ENCODE measurements around the gene CHRNA4. TPM values are rescaled to one million over a fixed set of nuclear protein-coding genes. Genes with fewer than 3 reads are reported as not detected.

The CHRNA4 gene
- polyA plus RNA-seq, 1 experiment, result not detected

- H3K27ac ChIP-seq (ENCODE audit: low read depth, low read length), result no peak overlapping the region
- no peak for TF ChIP-seq CTCF (IDR thresholded peaks at IDR 0.05; ENCODE audit: low read depth, low read length)
- DNase-seq (ENCODE audit: low read depth, low spot score), result no peak
- peaks cover 29% of the 10 kb centered on the region; the same call in 1 of the 2 replicates for H3K9me3 ChIP-seq (ENCODE audit: control insufficient read depth, insufficient read depth, low read length)
- H3K27me3 ChIP-seq (ENCODE audit: control insufficient read depth, insufficient read depth, low read length), result no peaks in the 10 kb centered on the region
- ChIA-PET POLR2A (no interaction called here), CTCF (no interaction called here)
- H3K4me3 ChIP-seq (ENCODE audit: low read depth, low read length), result no peak overlapping the region
These were observed 43.3 kb upstream of the CHRNA4 start for GRCh38 chr20:63404129-63405085.

- Histone ChIP-seq H3K9me3 (ENCODE audit: control insufficient read depth, insufficient read depth, low read length) (peaks cover 29% of the 10 kb centered on the region; the same call in 1 of the 2 replicates), H3K27me3 (ENCODE audit: control insufficient read depth, insufficient read depth, low read length) (no peaks in the 10 kb centered on the region), H3K27ac (ENCODE audit: low read depth, low read length) (no peak overlapping the region), H3K4me3 (ENCODE audit: low read depth, low read length) (no peak overlapping the region)
- ChIA-PET POLR2A (no interaction called here), CTCF (no interaction called here)
- DNase-seq (ENCODE audit: low read depth, low spot score), result no peak
- no peak for TF ChIP-seq CTCF (IDR thresholded peaks at IDR 0.05; ENCODE audit: low read depth, low read length)
These were observed 42.4 kb upstream of the CHRNA4 start for GRCh38 chr20:63403403-63404105.

- no peak overlapping the region for H3K4me3 ChIP-seq (ENCODE audit: low read depth, low read length)
- POLR2A ChIA-PET, result no interaction called here
- peaks cover 28% of the 10 kb centered on the region; the same call in 1 of the 2 replicates for H3K9me3 ChIP-seq (ENCODE audit: control insufficient read depth, insufficient read depth, low read length)
- CTCF ChIA-PET, result no interaction called here
- no peak for TF ChIP-seq CTCF (IDR thresholded peaks at IDR 0.05; ENCODE audit: low read depth, low read length)
- no peak for DNase-seq (ENCODE audit: low read depth, low spot score)
- H3K27me3 ChIP-seq (ENCODE audit: control insufficient read depth, insufficient read depth, low read length), result no peaks in the 10 kb centered on the region
- no peak overlapping the region for H3K27ac ChIP-seq (ENCODE audit: low read depth, low read length)
These were observed 41.7 kb upstream of the CHRNA4 start for GRCh38 chr20:63402860-63403220.

- peaks cover 22% of the 10 kb centered on the region; the same call in 1 of the 2 replicates for H3K9me3 ChIP-seq (ENCODE audit: control insufficient read depth, insufficient read depth, low read length)
- no peak overlapping the region for H3K27ac ChIP-seq (ENCODE audit: low read depth, low read length)
- CTCF ChIA-PET, result no interaction called here
- DNase-seq (ENCODE audit: low read depth, low spot score), result no peak
- H3K4me3 ChIP-seq (ENCODE audit: low read depth, low read length), result no peak overlapping the region
- TF ChIP-seq CTCF (IDR thresholded peaks at IDR 0.05; ENCODE audit: low read depth, low read length), result no peak
- H3K27me3 ChIP-seq (ENCODE audit: control insufficient read depth, insufficient read depth, low read length), result no peaks in the 10 kb centered on the region
- POLR2A ChIA-PET, result no interaction called here
These were observed 41.2 kb upstream of the CHRNA4 start for GRCh38 chr20:63402181-63402859.
